ENCODE measurements around the gene TBC1D5. TPM values are rescaled to one million over a fixed set of nuclear protein-coding genes. Genes with fewer than 3 reads are reported as not detected.

Gene TBC1D5
- total RNA-seq, 1 experiment from 2014 or later: 33.9 TPM

DNA sequence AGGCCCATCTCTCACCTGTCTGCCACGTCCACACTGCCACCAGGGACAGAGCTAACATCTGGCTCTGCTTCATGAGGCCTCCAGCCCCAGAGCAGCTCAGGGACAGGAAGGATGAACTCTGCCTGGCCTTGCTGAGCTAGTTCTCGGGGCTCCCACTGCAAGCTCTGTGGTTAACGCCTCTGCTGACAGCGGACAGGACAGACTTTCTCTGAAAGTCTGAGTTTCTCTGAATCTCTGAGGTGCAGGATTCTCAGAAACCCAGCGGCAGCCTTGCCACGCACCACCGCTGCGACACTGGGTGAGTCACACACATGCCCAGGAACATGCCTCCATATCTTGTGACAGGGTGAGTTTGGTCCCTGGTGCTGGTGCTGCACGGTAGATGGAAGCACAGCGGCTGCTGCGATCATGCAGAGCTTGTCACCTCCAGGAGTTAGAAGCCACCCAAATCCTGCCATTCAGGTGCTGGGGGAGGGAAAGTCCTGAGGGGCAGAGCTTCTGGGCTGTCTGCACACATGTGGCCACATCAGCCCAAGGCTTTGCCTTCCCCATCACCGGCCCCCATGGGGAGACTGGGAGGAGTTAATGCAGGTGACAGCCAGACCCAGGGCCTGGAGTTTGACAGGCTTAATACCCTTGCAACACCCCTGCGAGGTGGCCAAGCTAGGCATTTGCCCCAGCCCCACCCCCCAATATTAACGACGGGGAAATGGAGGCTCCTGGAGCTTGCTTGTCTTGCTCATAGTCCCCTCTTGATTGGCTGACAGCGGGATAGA is 590.6 kb downstream of the TBC1D5 start:
- DNase-seq (ENCODE audit: low read depth, low spot score) (no peak), ATAC-seq (no peak)
- Histone ChIP-seq H3K9me2 (ENCODE audit: insufficient read depth) (no peaks in the 10 kb centered on the region), H3K79me2 (ENCODE audit: insufficient read depth, low read length) (no peaks in the 10 kb centered on the region), H4K20me1 (ENCODE audit: insufficient read depth) (no peaks in the 10 kb centered on the region; the same call in 1 of the 2 replicates), H2AFZ (ENCODE audit: low read depth, low read length, poor library complexity, severe bottlenecking) (no peak overlapping the region), H3K4me1 (ENCODE audit: control insufficient read depth in 1 of 2, insufficient read depth in 2 of 2, low read length in 2 of 2) (no peaks in the 10 kb centered on the region), H3K27me3 (ENCODE audit: insufficient read depth, low read length) (no peaks in the 10 kb centered on the region), H3K9me3 (ENCODE audit: control insufficient read depth in 1 of 2, insufficient read depth in 1 of 2, low read depth in 1 of 2, low read length in 2 of 2) (peaks cover 0 to 5% of the 10 kb centered on the region in 2 experiments; a peak in 1 of 4 replicates), H3K4me3 (replicated peaks in 1 of 2; ENCODE audit: low read depth in 1 of 2, low read length in 2 of 2) (no peak overlapping the region), H3K9ac (ENCODE audit: low read length) (no peak overlapping the region), H3K27ac (ENCODE audit: low read depth, low read length) (no peak overlapping the region), H3K4me2 (ENCODE audit: low read length) (no peak overlapping the region), H3K36me3 (ENCODE audit: control insufficient read depth in 1 of 2, insufficient read depth in 2 of 2, low read length in 2 of 2) (peaks cover 0 to 7% of the 10 kb centered on the region in 2 experiments; a peak in 1 of 4 replicates)
- CTCF ChIA-PET: no interaction called here
- intact Hi-C loops (cut with micrococcal nuclease): no loop called here
- TF ChIP-seq SRF (IDR thresholded peaks at IDR 0.05; ENCODE audit: low read depth) (no peak), POLR2AphosphoS5 (IDR thresholded peaks at IDR 0.05; ENCODE audit: low read depth, low read length) (no peak)
- BruUV-seq (replicated peaks): no TSS peak
- POLR2A ChIA-PET: no interaction called here
- RAD21 ChIA-PET (ENCODE audit: low non-redundant PET in 1 of 2, low total read pairs in 2 of 2, uncharacterized antibody in 2 of 2, unreplicated experiment in 2 of 2): interaction anchor here in 1 of 2 experiments (0.6 kb wide), 1 partner anchor 584 kb away, joined by 3 read pairs; no protein-coding TSS in a partner anchor

DNA sequence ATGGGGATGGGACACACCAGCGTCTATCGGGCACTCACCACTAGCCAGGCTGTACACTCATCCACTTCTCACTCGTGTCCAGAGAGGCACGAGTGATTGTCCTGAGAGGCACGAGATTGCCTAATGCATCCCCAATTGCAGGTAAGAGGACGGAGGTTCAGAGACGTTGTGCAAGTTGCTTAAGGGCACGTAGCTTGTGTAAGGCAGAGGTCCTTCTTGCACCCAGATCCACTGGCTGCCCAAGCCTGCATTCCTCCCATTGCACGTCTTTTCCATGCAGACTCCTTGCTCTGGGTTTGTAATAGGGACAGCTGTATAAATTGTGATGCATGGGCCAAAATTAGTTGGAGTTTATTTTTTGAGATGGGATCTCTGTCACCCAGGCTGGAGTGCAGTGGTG is 593.4 kb downstream of the TBC1D5 start:
- POLR2A ChIA-PET: no interaction called here
- no peak overlapping the region for H2AFZ ChIP-seq (ENCODE audit: low read depth, low read length, poor library complexity, severe bottlenecking)
- no peaks in the 10 kb centered on the region for H3K79me2 ChIP-seq (ENCODE audit: insufficient read depth, low read length)
- H4K20me1 ChIP-seq (ENCODE audit: insufficient read depth): no peaks in the 10 kb centered on the region; the same call in 1 of the 2 replicates
- peaks cover 0 to 4% of the 10 kb centered on the region in 2 experiments; a peak in 1 of 4 replicates for H3K36me3 ChIP-seq (ENCODE audit: control insufficient read depth in 1 of 2, insufficient read depth in 2 of 2, low read length in 2 of 2)
- ATAC-seq (no peak), DNase-seq (ENCODE audit: low read depth, low spot score) (no peak)
- CTCF ChIA-PET: no interaction called here
- H3K9ac ChIP-seq (ENCODE audit: low read length): no peak overlapping the region
- RAD21 ChIA-PET (ENCODE audit: low non-redundant PET in 1 of 2, low total read pairs in 2 of 2, uncharacterized antibody in 2 of 2, unreplicated experiment in 2 of 2): no interaction called here
- BruUV-seq (replicated peaks): no TSS peak
- H3K9me3 ChIP-seq (ENCODE audit: control insufficient read depth in 1 of 2, insufficient read depth in 1 of 2, low read depth in 1 of 2, low read length in 2 of 2): peaks cover 0 to 5% of the 10 kb centered on the region in 2 experiments; a peak in 1 of 4 replicates
- H3K27ac ChIP-seq (ENCODE audit: low read depth, low read length): no peak overlapping the region
- H3K4me1 ChIP-seq (ENCODE audit: control insufficient read depth in 1 of 2, insufficient read depth in 2 of 2, low read length in 2 of 2): no peaks in the 10 kb centered on the region
- H3K9me2 ChIP-seq (ENCODE audit: insufficient read depth): no peaks in the 10 kb centered on the region
- H3K27me3 ChIP-seq (ENCODE audit: insufficient read depth, low read length): no peaks in the 10 kb centered on the region
- intact Hi-C loops (cut with micrococcal nuclease): loop anchor here (5.0 kb wide), 1 partner anchor 322 kb away; no protein-coding TSS in a partner anchor
- TF ChIP-seq EZH2phosphoT487 (IDR thresholded peaks at IDR 0.05; ENCODE audit: borderline replicate concordance) (no peak), ZFX (IDR thresholded peaks at IDR 0.05) (no peak), EZH2 (IDR thresholded peaks at IDR 0.05) (no peak), RAD21 (IDR thresholded peaks at IDR 0.05; ENCODE audit: low read depth) (no peak), SRF (IDR thresholded peaks at IDR 0.05; ENCODE audit: low read depth) (no peak)
- H3K4me3 ChIP-seq (replicated peaks in 1 of 2; ENCODE audit: low read depth in 1 of 2, low read length in 2 of 2): no peak overlapping the region
- no peak overlapping the region for H3K4me2 ChIP-seq (ENCODE audit: low read length)

Data from HCT116 (cell line).